BJ (cell line): ENCODE measurements around the gene FSTL5. TPM values are rescaled to one million over a fixed set of nuclear protein-coding genes. Genes with fewer than 3 reads are reported as not detected.

Source experiments
- CTCF ChIA-PET: fragments of 350-600 bp; formaldehyde crosslinking; extraction: SDS; loops from one replicate; lab custom pipeline; 2021; ENCODE audit warnings: antibody characterized with exemption, inconsistent platforms; lab: Yijun Ruan, JAX
- POLR2A ChIA-PET: fragments of 300-600 bp; sonication (Branson Sonifier 250); formaldehyde crosslinking; extraction: SDS; loops from one replicate; lab custom pipeline; 2021; ENCODE audit warnings: antibody characterized with exemption; lab: Charles Lee
- DNase-seq: peaks from one replicate; pipeline ENCODE4 v3.0.0-alpha.2; 2011; ENCODE audit warnings: low read depth
- H3K27me3 ChIP-seq: 2 replicates; pipeline ENCODE4 v1.6.0; 2011; ENCODE audit warnings: low read length; ENCODE audit not compliant: control insufficient read depth, insufficient read depth
- H3K36me3 ChIP-seq: 2 replicates; pipeline ENCODE4 v1.5.1; 2011; ENCODE audit warnings: low read length; ENCODE audit not compliant: control insufficient read depth, insufficient read depth
- H3K4me3 ChIP-seq: 2 replicates; pipeline ENCODE4 v1.5.1; 2011; ENCODE audit warnings: low read depth, mild to moderate bottlenecking, control low read depth, low read length
- CTCF ChIP-seq: IDR thresholded peaks from 2 replicates; pipeline ENCODE4 v1.5.1; 2011; ENCODE audit warnings: low read depth, mild to moderate bottlenecking, control low read depth, inconsistent platforms, low read length, moderate library complexity; ENCODE audit not compliant: insufficient read depth
- polyA plus RNA-seq: library from polyadenylated mRNA; depleted of rRNA; stranded (reverse); fragments of >200 nt; gene quantifications from 2 replicates; pipeline ENCODE4 v1.2.3, GENCODE V29; 2011

Gene FSTL5
- polyA plus RNA-seq, 1 experiment = not detected

DNA sequence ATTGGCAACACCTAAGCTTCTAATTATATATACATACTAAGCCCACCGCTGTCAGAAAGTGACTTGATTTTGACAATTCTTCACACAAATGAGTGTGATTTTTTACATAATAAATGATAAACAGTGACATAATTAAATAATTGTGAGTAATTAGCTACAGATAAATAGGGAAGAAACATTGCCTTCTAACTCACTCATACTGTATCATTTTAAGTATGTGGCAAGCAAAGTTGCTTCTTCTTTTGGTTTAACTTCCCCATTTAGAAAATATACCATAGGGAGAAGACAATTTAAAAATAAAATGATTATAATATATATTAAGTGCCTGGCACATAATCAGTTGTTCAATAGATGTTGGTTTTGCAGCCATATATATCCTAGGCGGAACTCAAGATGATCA is 644.2 kb downstream of the FSTL5 start:
- Histone ChIP-seq H3K36me3 (no peaks in the 10 kb centered on the region), H3K27me3 (no peaks in the 10 kb centered on the region), H3K4me3 (no peak overlapping the region)
- ChIA-PET CTCF (no interaction called here), POLR2A (no interaction called here)
- no peak for DNase-seq
- no peak for TF ChIP-seq CTCF

DNA sequence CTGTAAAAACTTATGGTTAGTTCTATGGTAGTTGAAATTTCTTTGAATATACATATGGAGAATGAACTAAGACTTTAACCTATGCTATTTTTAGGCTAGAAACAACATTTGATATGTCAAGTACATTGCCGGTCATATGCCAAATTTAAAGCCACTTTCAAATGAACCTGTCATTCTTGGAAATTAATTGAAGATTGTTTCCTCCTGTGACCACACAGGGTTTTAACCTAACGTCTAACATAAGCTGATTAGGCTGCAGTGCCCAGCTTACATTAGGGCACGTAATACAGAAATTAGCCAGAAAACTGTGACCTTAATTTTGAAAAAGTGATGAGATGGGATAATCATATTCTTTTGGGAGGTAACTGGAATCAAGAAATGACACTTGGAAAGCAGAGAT is 645.9 kb downstream of the FSTL5 start:
- CTCF ChIA-PET = no interaction called here

GRCh38 chr4:161505141-161505540 is 658.7 kb downstream of the FSTL5 start:
- ChIA-PET POLR2A (no interaction called here), CTCF (no interaction called here)
- H3K27me3 ChIP-seq = no peaks in the 10 kb centered on the region
- no peak overlapping the region for H3K4me3 ChIP-seq
- no peak for TF ChIP-seq CTCF
- no peak for DNase-seq
- no peaks in the 10 kb centered on the region for H3K36me3 ChIP-seq

More for the DNA sequence above, 645.9 kb downstream of the FSTL5 start:
- TF ChIP-seq CTCF = no peak
- Histone ChIP-seq H3K36me3 (no peaks in the 10 kb centered on the region), H3K27me3 (no peaks in the 10 kb centered on the region), H3K4me3 (no peak overlapping the region)
- DNase-seq = no peak
- POLR2A ChIA-PET = no interaction called here

DNA sequence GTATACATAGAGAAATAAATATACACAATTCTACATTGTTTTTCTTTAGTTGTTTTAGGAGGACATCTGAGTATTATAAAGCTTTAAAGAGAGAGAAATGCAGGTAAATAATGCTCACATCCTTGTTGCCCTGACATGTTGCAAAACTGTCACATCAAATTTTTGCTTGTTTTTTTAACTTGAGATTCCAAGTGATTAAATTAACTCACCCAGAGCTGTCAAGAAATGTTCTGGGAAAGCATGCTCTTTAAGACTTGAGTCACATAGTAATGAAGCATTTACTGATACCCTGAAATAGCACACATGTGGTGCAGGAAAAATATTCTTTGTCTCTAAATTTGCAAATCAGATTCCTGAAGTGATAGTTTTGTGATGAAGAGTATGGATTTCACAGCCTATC is 665.6 kb downstream of the FSTL5 start:
- CTCF ChIA-PET = no interaction called here

GRCh38 chr4:161486461-161486860 is 677.3 kb downstream of the FSTL5 start:
- Histone ChIP-seq H3K4me3 (no peak overlapping the region), H3K27me3 (no peaks in the 10 kb centered on the region), H3K36me3 (no peaks in the 10 kb centered on the region)
- ChIA-PET POLR2A (no interaction called here), CTCF (no interaction called here)
- no peak for TF ChIP-seq CTCF
- no peak for DNase-seq

More for the DNA sequence above, 665.6 kb downstream of the FSTL5 start:
- H3K36me3 ChIP-seq = no peaks in the 10 kb centered on the region
- no peak for DNase-seq
- POLR2A ChIA-PET = no interaction called here
- no peak overlapping the region for H3K4me3 ChIP-seq
- H3K27me3 ChIP-seq = no peaks in the 10 kb centered on the region
- no peak for TF ChIP-seq CTCF
